Panc1 (cell line): ENCODE results near the gene ASTN2. TPM values are rescaled to one million over a fixed set of nuclear protein-coding genes. Genes with fewer than 3 reads are reported as not detected.

ENCODE experiments used
- ATAC-seq: fragments of 200-7000 bp; cut with Tn5 transposase; 2 replicates; pipeline ENCODE4 v1.9.1; 2020; ENCODE audit warnings: mild to moderate bottlenecking, moderate library complexity
- BruUV-seq: library from RNA; stranded (reverse); fragments of 400-500 nt; replicated peaks from 2 replicates; lab custom pipeline; 2021; lab: Mats Ljungman, UMichigan
- CTCF ChIA-PET: fragments of 300-600 bp; sonication (Branson Sonifier 250); formaldehyde crosslinking; loops from one replicate; lab custom pipeline; 2022; ENCODE audit warnings: antibody characterized with exemption; lab: Charles Lee
- POLR2A ChIA-PET: fragments of 300-600 bp; sonication (Branson Sonifier 250); formaldehyde crosslinking; loops from one replicate; lab custom pipeline; 2022; ENCODE audit warnings: antibody characterized with exemption; lab: Charles Lee
- DNase-seq: peaks from one replicate; pipeline ENCODE4 v3.0.0-alpha.2; 2010; ENCODE audit warnings: low read depth, low spot score
- H3K27ac ChIP-seq: 2 replicates; pipeline ENCODE4 v1.5.1; 2011; ENCODE audit warnings: mild to moderate bottlenecking, low read length, inconsistent platforms
- H3K27me3 ChIP-seq: fragments of 200-500 bp; sonication (Bioruptor generic); 2 replicates; pipeline ENCODE4 v1.6.0; 2014; ENCODE audit warnings: low read length, inconsistent platforms; ENCODE audit not compliant: control insufficient read depth, insufficient read depth
- H3K36me3 ChIP-seq: fragments of 200-500 bp; sonication (Bioruptor generic); 2 replicates; pipeline ENCODE4 v1.5.1; 2014; ENCODE audit warnings: inconsistent platforms, mild to moderate bottlenecking, low read length, moderate library complexity; ENCODE audit not compliant: control insufficient read depth, insufficient read depth
- H3K4me1 ChIP-seq: 2 replicates; pipeline ENCODE4 v1.5.1; 2011; ENCODE audit warnings: inconsistent platforms, mild to moderate bottlenecking, low read length, moderate library complexity; ENCODE audit not compliant: control insufficient read depth, insufficient read depth
- H3K4me3 ChIP-seq, 2 experiments: 2 replicates each; pipeline ENCODE4 v1.5.1; 2011 to 2012; ENCODE audit warnings: low read depth in 2 of 2, low read length in 2 of 2, mild to moderate bottlenecking in 2 of 2, inconsistent platforms in 1 of 2, moderate library complexity in 1 of 2
- H3K9me3 ChIP-seq: fragments of 200-500 bp; sonication (Bioruptor generic); 2 replicates; pipeline ENCODE4 v1.5.1; 2014; ENCODE audit warnings: low read depth, mild to moderate bottlenecking, inconsistent platforms, low read length, moderate library complexity; ENCODE audit not compliant: control insufficient read depth, insufficient read depth
- POLR2AphosphoS5 ChIP-seq: IDR thresholded peaks from 2 replicates; pipeline ENCODE4 v1.6.1; 2012; ENCODE audit warnings: mild to moderate bottlenecking, low read depth, low read length, moderate library complexity
- SIN3A ChIP-seq: IDR thresholded peaks from 2 replicates; pipeline ENCODE4 v1.6.1; 2012; ENCODE audit warnings: low read depth, mild to moderate bottlenecking, low read length, moderate library complexity, borderline replicate concordance; ENCODE audit not compliant: insufficient read depth
- TCF7L2 ChIP-seq: IDR thresholded peaks from 2 replicates; pipeline ENCODE4 v1.6.1; 2011; ENCODE audit warnings: mild to moderate bottlenecking, low read depth, low read length, inconsistent platforms
- in situ Hi-C: cut with HindIII; loops from 2 replicates; pipeline ENCODE4 v1.10.0; 2016; ENCODE audit warnings: low sequenced_read_pairs, low pct_unique_long_range_greater_than_20kb
- intact Hi-C: fragments of 100-400 bp; cut with micrococcal nuclease; formaldehyde crosslinking; loops from one replicate; pipeline ENCODE4 v1.10.0; 2022; ENCODE audit not compliant: unreplicated experiment
- total RNA-seq: library from RNA; stranded (reverse); gene quantifications from one replicate; pipeline ENCODE4 v1.2.1, GENCODE V29; 2021; ENCODE audit not compliant: unreplicated experiment
- TF ChIP-seq, protein P1 (sequence below): fragments of 450-650 bp; IDR thresholded peaks from 2 replicates; pipeline ENCODE4 v1.5.1; 2017; ENCODE audit warnings: mild to moderate bottlenecking
- TF ChIP-seq, protein P2 (sequence below), 2 experiments: IDR thresholded peaks; 2 replicates each; pipeline ENCODE4 v1.6.1; 2011 to 2012; ENCODE audit warnings: low read depth in 2 of 2, control low read depth in 1 of 2, low read length in 1 of 2, mild to moderate bottlenecking in 1 of 2, moderate library complexity in 1 of 2; ENCODE audit not compliant: insufficient read depth in 1 of 2

The ASTN2 gene
- total RNA-seq, 1 experiment from 2014 or later: 3.9 TPM

DNA sequence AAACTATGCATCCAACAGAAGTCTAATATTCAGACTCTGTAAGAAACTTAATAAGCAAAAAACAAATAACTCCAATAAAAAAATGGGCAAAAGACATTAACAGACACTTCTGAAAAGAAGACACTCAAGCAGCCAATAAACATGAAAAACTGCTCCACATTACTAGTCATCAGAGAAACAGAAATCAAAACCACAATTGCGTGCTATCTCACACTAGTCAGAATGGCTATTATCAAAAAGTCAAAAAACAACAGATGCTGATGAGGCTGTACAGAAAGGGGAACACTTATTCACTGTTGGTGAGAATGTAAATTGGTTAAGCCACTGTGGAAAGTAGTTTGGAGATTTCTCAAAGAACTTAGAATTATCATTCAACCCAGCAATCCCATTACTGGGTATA is 829.0 kb downstream of the ASTN2 start:
- Histone ChIP-seq H3K4me1 (no peaks in the 10 kb centered on the region), H3K27ac (no peak overlapping the region), H3K36me3 (no peaks in the 10 kb centered on the region), H3K27me3 (no peaks in the 10 kb centered on the region), H3K9me3 (no peaks in the 10 kb centered on the region), H3K4me3 (no peak overlapping the region)
- DNase-seq (no peak), ATAC-seq (no peak)
- BruUV-seq: no TSS peak
- POLR2A ChIA-PET: no interaction called here
- intact Hi-C loops (no loop called here), in situ Hi-C loops (no loop called here)
- TF ChIP-seq POLR2AphosphoS5: no peak
- no peak for TF ChIP-seq TCF7L2
- TF ChIP-seq, protein P1, sequence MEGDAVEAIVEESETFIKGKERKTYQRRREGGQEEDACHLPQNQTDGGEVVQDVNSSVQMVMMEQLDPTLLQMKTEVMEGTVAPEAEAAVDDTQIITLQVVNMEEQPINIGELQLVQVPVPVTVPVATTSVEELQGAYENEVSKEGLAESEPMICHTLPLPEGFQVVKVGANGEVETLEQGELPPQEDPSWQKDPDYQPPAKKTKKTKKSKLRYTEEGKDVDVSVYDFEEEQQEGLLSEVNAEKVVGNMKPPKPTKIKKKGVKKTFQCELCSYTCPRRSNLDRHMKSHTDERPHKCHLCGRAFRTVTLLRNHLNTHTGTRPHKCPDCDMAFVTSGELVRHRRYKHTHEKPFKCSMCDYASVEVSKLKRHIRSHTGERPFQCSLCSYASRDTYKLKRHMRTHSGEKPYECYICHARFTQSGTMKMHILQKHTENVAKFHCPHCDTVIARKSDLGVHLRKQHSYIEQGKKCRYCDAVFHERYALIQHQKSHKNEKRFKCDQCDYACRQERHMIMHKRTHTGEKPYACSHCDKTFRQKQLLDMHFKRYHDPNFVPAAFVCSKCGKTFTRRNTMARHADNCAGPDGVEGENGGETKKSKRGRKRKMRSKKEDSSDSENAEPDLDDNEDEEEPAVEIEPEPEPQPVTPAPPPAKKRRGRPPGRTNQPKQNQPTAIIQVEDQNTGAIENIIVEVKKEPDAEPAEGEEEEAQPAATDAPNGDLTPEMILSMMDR: no peak
- TF ChIP-seq, protein P2, sequence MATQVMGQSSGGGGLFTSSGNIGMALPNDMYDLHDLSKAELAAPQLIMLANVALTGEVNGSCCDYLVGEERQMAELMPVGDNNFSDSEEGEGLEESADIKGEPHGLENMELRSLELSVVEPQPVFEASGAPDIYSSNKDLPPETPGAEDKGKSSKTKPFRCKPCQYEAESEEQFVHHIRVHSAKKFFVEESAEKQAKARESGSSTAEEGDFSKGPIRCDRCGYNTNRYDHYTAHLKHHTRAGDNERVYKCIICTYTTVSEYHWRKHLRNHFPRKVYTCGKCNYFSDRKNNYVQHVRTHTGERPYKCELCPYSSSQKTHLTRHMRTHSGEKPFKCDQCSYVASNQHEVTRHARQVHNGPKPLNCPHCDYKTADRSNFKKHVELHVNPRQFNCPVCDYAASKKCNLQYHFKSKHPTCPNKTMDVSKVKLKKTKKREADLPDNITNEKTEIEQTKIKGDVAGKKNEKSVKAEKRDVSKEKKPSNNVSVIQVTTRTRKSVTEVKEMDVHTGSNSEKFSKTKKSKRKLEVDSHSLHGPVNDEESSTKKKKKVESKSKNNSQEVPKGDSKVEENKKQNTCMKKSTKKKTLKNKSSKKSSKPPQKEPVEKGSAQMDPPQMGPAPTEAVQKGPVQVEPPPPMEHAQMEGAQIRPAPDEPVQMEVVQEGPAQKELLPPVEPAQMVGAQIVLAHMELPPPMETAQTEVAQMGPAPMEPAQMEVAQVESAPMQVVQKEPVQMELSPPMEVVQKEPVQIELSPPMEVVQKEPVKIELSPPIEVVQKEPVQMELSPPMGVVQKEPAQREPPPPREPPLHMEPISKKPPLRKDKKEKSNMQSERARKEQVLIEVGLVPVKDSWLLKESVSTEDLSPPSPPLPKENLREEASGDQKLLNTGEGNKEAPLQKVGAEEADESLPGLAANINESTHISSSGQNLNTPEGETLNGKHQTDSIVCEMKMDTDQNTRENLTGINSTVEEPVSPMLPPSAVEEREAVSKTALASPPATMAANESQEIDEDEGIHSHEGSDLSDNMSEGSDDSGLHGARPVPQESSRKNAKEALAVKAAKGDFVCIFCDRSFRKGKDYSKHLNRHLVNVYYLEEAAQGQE (IDR thresholded peaks at IDR 0.05; ENCODE audit: insufficient read depth in 1 of 2, low read depth in 2 of 2, low read length in 1 of 2): no peak
- TF ChIP-seq SIN3A: no peak
- CTCF ChIA-PET: interaction anchor here (0.6 kb wide), 1 partner anchor 179 kb away, joined by 4 read pairs; no protein-coding TSS in a partner anchor

- in situ Hi-C loops (no loop called here), intact Hi-C loops (no loop called here)
- H3K27me3 ChIP-seq: no peaks in the 10 kb centered on the region
- no peaks in the 10 kb centered on the region for H3K36me3 ChIP-seq
- ATAC-seq (no peak), DNase-seq (no peak)
- no peaks in the 10 kb centered on the region for H3K4me1 ChIP-seq
- H3K9me3 ChIP-seq: no peaks in the 10 kb centered on the region
- H3K4me3 ChIP-seq: no peak overlapping the region
- POLR2A ChIA-PET: no interaction called here
- CTCF ChIA-PET: no interaction called here
- BruUV-seq: no TSS peak
- H3K27ac ChIP-seq: no peak overlapping the region
- TF ChIP-seq, protein P2 (IDR thresholded peaks at IDR 0.05; ENCODE audit: insufficient read depth in 1 of 2, low read depth in 2 of 2, low read length in 1 of 2): no peak
- TF ChIP-seq SIN3A (no peak), POLR2AphosphoS5 (no peak), TCF7L2 (no peak)
- TF ChIP-seq, protein P1: no peak
Measured at GRCh38 chr9:116585204-116585603, 829.7 kb downstream of the ASTN2 start.
